GM19239 (cell line): ENCODE data around the gene TEX19.
"Not testable (repeated sequence)": the region's sequence is repeated elsewhere in the genome, so short reads cannot be mapped to it uniquely, and the experiment has no call there.

Source experiments
- DNase-seq: peaks from one replicate; pipeline ENCODE4 v3.0.0; 2011; ENCODE audit warnings: low spot score; ENCODE audit not compliant: insufficient read length
- FAIRE-seq: peaks from 2 replicates; lab custom pipeline; 2011; peaks lifted over from hg19 to GRCh38; lab: Jason Lieb, UNC

TEX19 gene

GRCh38 chr17:82333279-82334171, 25.5 kb upstream of the TEX19 start, which contains the start of gene SECTM1:
Gene SECTM1 (minus strand): TSS chr17:82333766. CDS start chr17:82327240, 6,526 bp downstream.
- FAIRE-seq, result no peak
- no peak for DNase-seq

GRCh38 chr17:82334204-82334621, 24.8 kb upstream of the TEX19 start:
- no peak for FAIRE-seq
- no peak for DNase-seq

- FAIRE-seq (peak; percentile 4), DNase-seq (no peak)
Observed at GRCh38 chr17:82334622-82335394, 24.2 kb upstream of the TEX19 start.

- FAIRE-seq, result no peak
- DNase-seq, result no peak
Observed at GRCh38 chr17:82338858-82339633, 20.0 kb upstream of the TEX19 start.

GRCh38 chr17:82339634-82340580, 19.1 kb upstream of the TEX19 start:
- FAIRE-seq (no peak), DNase-seq (no peak)

- no peak for FAIRE-seq
Observed at GRCh38 chr17:82342361-82343079, 16.5 kb upstream of the TEX19 start.

GRCh38 chr17:82343560-82343959, 15.5 kb upstream of the TEX19 start:
- FAIRE-seq, result no peak

More at GRCh38 chr17:82342361-82343079, 16.5 kb upstream of the TEX19 start:
- no peak for DNase-seq

GRCh38 chr17:82344175-82344907, 14.7 kb upstream of the TEX19 start:
- no peak for FAIRE-seq
- DNase-seq, result no peak

More at GRCh38 chr17:82343560-82343959, 15.5 kb upstream of the TEX19 start:
- DNase-seq, result no peak

GRCh38 chr17:82345151-82345976, 13.7 kb upstream of the TEX19 start:
- DNase-seq (no peak), FAIRE-seq (no peak)

GRCh38 chr17:82346342-82347300, 12.4 kb upstream of the TEX19 start:
- no peak for DNase-seq
- FAIRE-seq, result no peak

- DNase-seq, FAIRE-seq: not testable (repeated sequence)
Observed at GRCh38 chr17:82347994-82348393, 11.1 kb upstream of the TEX19 start.

- FAIRE-seq, result no peak
- DNase-seq, result no peak
Observed at GRCh38 chr17:82348434-82348833, 10.6 kb upstream of the TEX19 start.

- DNase-seq (no peak), FAIRE-seq (no peak)
Observed at GRCh38 chr17:82348866-82349265, 10.2 kb upstream of the TEX19 start.

GRCh38 chr17:82349287-82349701, 9.8 kb upstream of the TEX19 start:
- no peak for DNase-seq
- FAIRE-seq, result no peak

GRCh38 chr17:82350182-82351030, 8.6 kb upstream of the TEX19 start:
- FAIRE-seq (no peak), DNase-seq (no peak)
